Memory B cell (primary cell): ENCODE data around the gene ZNF804A.

ENCODE experiments used
- ATAC-seq: fragments of 150-1000 bp; cut with Tn5 transposase; 2 replicates; pipeline ENCODE4 v1.10.0; 2021; ENCODE audit warnings: low read depth, mild to moderate bottlenecking, moderate library complexity
- DNase-seq, 2 donors: peaks; one replicate each; pipeline ENCODE4 v3.0.0; 2022; ENCODE audit warnings: low spot score in 2 of 2
- H3K27ac Mint-ChIP-seq: one replicate; pipeline ENCODE4 v1.8.0; 2022; ENCODE audit warnings: mild to moderate bottlenecking, moderate library complexity, mixed read lengths
- H3K27me3 Mint-ChIP-seq: one replicate; pipeline ENCODE4 v1.8.0; 2022; ENCODE audit warnings: mixed read lengths
- H3K36me3 Mint-ChIP-seq: one replicate; pipeline ENCODE4 v1.8.0; 2022; ENCODE audit warnings: mild to moderate bottlenecking, mixed read lengths
- H3K4me1 Mint-ChIP-seq: one replicate; pipeline ENCODE4 v1.8.0; 2022; ENCODE audit warnings: mixed read lengths
- H3K4me3 Mint-ChIP-seq: one replicate; pipeline ENCODE4 v1.8.0; 2022; ENCODE audit warnings: mild to moderate bottlenecking, moderate library complexity, mixed read lengths
- H3K9me3 Mint-ChIP-seq: one replicate; pipeline ENCODE4 v1.8.0; 2022; ENCODE audit warnings: mixed read lengths

Gene ZNF804A

DNA sequence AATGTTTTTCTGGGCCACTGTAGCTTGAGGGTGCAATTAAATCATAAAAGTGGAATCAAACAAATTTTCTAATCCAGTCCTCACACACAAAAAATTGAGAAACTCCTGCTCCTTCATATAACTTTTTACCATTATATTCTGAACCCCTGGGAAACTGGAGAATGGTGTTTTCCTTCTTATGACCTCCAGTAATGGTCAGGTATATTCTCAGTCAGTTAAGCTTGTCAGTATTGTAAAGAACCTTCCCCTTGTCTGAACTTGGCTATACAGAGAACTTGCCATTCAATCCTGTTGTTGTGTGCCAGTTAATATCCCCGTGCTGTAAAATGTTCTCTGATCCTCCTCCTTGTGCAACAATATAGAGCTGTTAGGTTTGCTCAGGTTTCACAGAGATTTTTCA, 39.5 kb downstream of the ZNF804A start:
- no peak for DNase-seq
- Mint-ChIP-seq H3K9me3 (peaks cover 1% of the 10 kb centered on the region), H3K36me3 (no peaks in the 10 kb centered on the region), H3K27ac (no peak overlapping the region), H3K4me1 (peaks cover 3% of the 10 kb centered on the region), H3K27me3 (no peaks in the 10 kb centered on the region), H3K4me3 (no peak overlapping the region)
- no peak for ATAC-seq

DNA sequence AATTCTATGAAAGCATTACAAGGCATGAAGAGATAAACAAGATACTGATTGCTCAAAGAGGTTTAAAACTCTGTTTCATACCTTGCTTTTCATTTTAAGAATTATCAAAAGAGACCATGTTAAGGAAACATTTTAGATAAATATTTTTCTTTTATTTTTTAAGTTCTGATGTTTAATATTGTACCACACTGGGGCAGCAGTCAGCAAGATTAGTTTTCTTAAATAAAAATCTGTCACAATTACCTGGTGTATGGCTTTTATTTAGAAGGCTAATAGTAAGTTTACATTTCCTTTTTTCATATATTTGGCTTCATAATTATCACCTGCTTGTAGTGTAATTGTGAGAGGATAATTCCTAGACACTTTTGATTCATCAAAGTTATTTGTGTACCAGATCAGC, 46.4 kb downstream of the ZNF804A start:
- DNase-seq (no peak), ATAC-seq (no peak)
- Mint-ChIP-seq H3K27me3 (no peaks in the 10 kb centered on the region), H3K4me3 (no peak overlapping the region), H3K9me3 (peaks cover 3% of the 10 kb centered on the region), H3K27ac (no peak overlapping the region), H3K36me3 (no peaks in the 10 kb centered on the region), H3K4me1 (peaks cover 4% of the 10 kb centered on the region)

DNA sequence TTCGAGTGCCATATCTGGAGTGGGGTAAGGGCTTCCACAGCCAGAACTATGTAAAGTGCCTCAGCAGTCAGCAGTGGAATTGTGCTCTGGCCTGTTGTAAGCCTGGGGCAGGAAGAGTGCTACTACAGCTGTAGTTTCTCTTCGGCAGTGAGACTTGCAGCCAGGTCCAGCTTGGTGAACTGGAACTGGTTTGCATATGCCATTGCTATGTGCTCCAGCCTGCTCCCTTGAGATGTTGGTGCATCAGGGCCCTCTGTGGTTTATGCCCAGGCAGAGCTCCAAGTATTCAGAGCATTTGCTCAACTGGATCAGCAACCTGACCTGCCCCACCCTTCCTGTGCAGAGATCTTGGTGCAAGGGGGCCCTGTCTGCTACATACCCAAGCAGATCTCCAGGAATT, 47.8 kb downstream of the ZNF804A start:
- Mint-ChIP-seq H3K27me3 (no peaks in the 10 kb centered on the region), H3K36me3 (no peaks in the 10 kb centered on the region), H3K4me3 (no peak overlapping the region), H3K9me3 (peaks cover 7% of the 10 kb centered on the region), H3K27ac (no peak overlapping the region), H3K4me1 (peaks cover 4% of the 10 kb centered on the region)
- ATAC-seq: peak; percentile 95
- peak in 1 of 2 donors; percentile 2 for DNase-seq

DNA sequence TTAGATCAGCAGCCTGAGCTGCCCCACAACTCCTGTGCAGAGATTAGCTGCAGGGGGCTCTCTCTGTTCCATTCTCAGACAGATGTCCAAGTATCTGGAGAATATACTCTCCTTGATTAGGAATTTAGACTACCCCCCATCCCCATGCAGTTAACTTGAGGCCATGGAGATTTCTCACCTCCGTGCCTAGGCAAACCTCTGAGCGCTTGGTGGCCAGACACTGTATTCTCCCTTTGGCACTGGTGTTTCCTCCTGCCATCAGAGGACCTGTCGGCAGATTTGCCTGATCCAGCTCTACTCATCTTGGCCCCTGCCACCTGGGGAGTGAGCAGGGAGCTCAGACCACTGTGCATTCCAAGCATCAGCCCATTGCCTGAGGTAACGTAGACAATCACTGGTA, 48.3 kb downstream of the ZNF804A start:
- peaks cover 7% of the 10 kb centered on the region for H3K9me3 Mint-ChIP-seq
- H3K4me3 Mint-ChIP-seq: no peak overlapping the region
- H3K4me1 Mint-ChIP-seq: peaks cover 4% of the 10 kb centered on the region
- no peak overlapping the region for H3K27ac Mint-ChIP-seq
- DNase-seq: no peak
- ATAC-seq: no peak
- no peaks in the 10 kb centered on the region for H3K36me3 Mint-ChIP-seq
- H3K27me3 Mint-ChIP-seq: no peaks in the 10 kb centered on the region

DNA sequence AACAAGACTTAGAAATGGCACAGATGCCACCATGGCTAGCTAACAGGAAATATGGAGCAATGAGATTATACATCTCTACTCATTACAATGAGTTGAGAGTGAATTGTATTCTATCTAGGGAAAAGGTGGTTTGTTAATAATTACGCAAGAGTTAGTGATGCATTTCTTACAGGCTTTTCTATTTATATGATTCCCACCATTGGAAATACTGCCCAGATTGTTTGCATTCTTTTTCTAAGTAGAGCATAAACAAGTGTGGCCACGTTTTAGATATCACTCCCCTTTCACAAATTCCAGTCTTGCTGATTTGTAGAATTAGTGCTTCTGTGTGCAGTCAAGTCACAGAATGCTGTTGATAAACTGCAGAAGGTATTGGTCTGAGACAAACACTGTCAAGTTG, 56.6 kb downstream of the ZNF804A start:
- DNase-seq: no peak

DNA sequence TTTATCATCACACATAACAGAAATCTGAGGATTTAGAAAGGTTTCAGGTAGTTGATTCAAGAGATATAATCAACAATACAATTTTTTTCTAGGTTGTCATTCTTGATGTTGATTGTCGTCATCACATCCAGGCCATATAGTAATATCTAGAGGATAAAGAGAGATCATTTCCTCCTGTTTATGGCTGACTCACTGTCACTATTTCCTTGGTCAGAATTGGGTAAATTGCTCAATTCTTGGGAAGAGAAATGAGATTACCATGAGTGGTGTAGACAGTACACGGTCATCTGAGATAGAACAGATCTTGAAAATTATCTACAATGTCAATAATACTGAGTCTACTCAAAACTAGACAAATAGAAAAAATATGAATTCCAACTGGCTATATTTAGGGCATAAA, 78.8 kb downstream of the ZNF804A start:
- Mint-ChIP-seq H3K36me3 (peaks cover 3% of the 10 kb centered on the region), H3K27me3 (no peaks in the 10 kb centered on the region), H3K4me3 (no peak overlapping the region), H3K9me3 (peaks cover 2% of the 10 kb centered on the region), H3K27ac (no peak overlapping the region), H3K4me1 (no peaks in the 10 kb centered on the region)
- no peak for DNase-seq
- no peak for ATAC-seq

More for the DNA sequence above, 56.6 kb downstream of the ZNF804A start:
- Mint-ChIP-seq H3K27me3 (no peaks in the 10 kb centered on the region), H3K4me3 (no peak overlapping the region), H3K36me3 (peaks cover 2% of the 10 kb centered on the region), H3K4me1 (peaks cover 2% of the 10 kb centered on the region), H3K9me3 (peaks cover 8% of the 10 kb centered on the region), H3K27ac (no peak overlapping the region)
- no peak for ATAC-seq

DNA sequence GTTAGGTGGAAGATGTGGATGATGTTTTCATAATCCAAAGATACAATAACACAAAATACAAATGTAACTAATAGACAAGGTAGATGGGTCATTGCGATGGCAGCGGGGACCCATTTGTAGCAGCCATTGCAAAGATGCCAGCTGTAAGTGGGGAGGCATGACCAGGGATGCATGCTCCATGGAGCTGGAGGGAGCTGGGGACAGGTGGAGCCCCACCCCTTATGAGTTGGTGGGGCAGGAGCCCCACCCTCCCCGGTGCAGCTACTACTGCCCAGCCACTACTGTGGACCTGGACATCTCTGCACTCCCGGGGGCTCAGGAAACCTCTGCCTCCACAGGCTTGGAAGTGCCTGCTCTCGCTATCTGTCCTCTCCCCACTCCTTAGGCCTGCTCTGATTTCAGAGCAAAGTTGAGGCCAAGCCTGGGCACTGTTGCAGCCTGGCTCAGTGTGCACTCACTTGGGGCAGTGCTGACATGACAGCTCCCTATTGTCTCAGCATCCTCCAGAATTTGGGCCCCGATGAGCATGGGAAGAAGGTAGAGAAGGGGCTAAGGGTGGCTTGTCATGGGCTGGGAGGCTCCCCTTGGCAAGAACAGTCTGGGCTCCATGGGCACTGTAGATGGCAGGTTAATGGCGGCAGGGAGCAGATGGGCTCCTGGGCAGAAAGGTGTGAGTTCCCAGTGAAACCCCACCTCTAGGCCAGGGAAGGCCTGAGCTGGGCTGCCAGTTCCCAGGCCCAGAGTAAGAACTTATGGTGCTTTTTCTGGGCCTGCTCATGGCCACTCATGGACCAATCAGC, 81.1 kb downstream of the ZNF804A start:
- peaks cover 2% of the 10 kb centered on the region for H3K9me3 Mint-ChIP-seq
- H3K4me3 Mint-ChIP-seq: no peak overlapping the region
- DNase-seq (no peak), ATAC-seq (no peak)
- no peaks in the 10 kb centered on the region for H3K27me3 Mint-ChIP-seq
- no peaks in the 10 kb centered on the region for H3K4me1 Mint-ChIP-seq
- H3K27ac Mint-ChIP-seq: no peak overlapping the region
- H3K36me3 Mint-ChIP-seq: peaks cover 3% of the 10 kb centered on the region

DNA sequence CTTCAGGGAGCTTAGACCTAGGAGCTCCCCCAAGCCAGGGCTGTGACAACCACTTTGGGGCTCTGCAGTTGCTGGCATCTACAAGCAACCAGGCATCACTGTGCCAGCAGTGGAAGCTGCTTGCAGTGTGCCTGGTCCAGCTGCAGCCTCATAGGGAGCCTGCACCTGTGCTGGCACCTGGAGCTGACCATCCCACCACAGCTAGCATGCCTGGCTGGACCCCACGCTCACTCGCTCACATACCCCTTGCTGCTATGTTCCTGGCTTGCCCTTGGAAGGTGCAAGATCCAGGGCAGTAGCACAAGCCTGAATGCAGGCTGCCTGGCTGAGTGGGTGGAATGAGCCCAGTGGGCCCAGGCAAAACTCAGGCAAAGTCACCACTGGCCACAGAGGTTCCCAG, 82.5 kb downstream of the ZNF804A start:
- DNase-seq: no peak
- Mint-ChIP-seq H3K36me3 (peaks cover 3% of the 10 kb centered on the region), H3K4me1 (no peaks in the 10 kb centered on the region), H3K27ac (no peak overlapping the region), H3K4me3 (no peak overlapping the region), H3K9me3 (peaks cover 2% of the 10 kb centered on the region), H3K27me3 (no peaks in the 10 kb centered on the region)
- ATAC-seq: no peak

DNA sequence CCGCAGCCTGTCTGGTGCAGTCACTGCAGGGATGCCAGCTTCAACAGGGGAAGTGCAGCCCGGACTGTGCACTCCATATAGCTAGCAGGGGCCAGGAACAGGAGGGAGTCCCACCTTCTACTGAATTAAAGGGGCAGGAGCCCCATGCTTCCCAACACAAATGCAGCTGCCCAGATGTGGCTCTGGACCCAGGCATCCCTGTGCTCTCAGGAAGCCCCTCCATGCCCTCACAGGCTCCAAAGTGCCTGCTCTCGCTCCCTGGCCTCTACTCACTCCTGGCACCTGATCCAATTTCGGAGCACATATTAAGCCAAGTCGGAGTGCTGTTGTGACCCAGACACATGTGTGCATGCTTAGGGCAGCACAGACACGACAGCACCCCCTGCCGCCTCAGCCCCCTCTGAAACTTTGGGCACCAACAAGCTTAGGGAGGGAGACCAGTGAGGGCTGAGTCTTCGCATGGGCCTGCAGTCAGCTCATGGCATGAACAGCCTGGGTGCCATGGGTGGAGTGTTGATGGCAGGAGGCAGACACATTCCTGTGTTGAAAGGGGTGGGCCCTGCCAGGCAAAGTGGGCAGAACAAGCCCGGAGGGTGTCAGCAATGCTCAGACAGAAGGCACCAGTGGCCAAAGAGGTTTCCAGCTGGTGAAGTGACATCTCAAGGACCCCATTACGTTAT, 83.5 kb downstream of the ZNF804A start:
- ATAC-seq: no peak
- H3K9me3 Mint-ChIP-seq: peaks cover 2% of the 10 kb centered on the region

DNA sequence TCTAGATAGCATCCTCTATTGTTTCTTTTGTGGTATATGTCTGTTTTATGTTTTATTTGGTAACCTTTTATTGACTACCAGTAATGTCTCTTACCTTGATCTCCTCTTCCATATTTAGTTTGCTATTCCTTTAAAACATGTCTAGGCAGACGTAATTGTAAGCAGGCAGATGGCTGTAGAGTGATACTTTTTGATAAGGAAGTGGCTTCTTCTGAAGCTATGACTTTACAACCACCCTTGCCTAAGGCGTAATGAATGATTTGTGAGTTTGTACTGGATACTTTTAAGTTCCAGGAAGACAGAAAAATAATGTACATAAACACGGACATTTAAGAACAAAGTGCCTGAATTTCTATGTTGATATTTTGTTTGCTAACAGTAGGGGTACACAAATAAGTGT, 85.6 kb downstream of the ZNF804A start:
- ATAC-seq (no peak), DNase-seq (no peak)
- H3K4me3 Mint-ChIP-seq: no peak overlapping the region
- peaks cover 2% of the 10 kb centered on the region for H3K9me3 Mint-ChIP-seq
- no peaks in the 10 kb centered on the region for H3K27me3 Mint-ChIP-seq
- no peaks in the 10 kb centered on the region for H3K4me1 Mint-ChIP-seq
- no peak overlapping the region for H3K27ac Mint-ChIP-seq
- H3K36me3 Mint-ChIP-seq: peaks cover 2% of the 10 kb centered on the region

More for the DNA sequence above, 83.5 kb downstream of the ZNF804A start:
- no peaks in the 10 kb centered on the region for H3K27me3 Mint-ChIP-seq
- no peaks in the 10 kb centered on the region for H3K4me1 Mint-ChIP-seq
- no peak overlapping the region for H3K27ac Mint-ChIP-seq
- no peak overlapping the region for H3K4me3 Mint-ChIP-seq
- peaks cover 3% of the 10 kb centered on the region for H3K36me3 Mint-ChIP-seq
- no peak for DNase-seq

DNA sequence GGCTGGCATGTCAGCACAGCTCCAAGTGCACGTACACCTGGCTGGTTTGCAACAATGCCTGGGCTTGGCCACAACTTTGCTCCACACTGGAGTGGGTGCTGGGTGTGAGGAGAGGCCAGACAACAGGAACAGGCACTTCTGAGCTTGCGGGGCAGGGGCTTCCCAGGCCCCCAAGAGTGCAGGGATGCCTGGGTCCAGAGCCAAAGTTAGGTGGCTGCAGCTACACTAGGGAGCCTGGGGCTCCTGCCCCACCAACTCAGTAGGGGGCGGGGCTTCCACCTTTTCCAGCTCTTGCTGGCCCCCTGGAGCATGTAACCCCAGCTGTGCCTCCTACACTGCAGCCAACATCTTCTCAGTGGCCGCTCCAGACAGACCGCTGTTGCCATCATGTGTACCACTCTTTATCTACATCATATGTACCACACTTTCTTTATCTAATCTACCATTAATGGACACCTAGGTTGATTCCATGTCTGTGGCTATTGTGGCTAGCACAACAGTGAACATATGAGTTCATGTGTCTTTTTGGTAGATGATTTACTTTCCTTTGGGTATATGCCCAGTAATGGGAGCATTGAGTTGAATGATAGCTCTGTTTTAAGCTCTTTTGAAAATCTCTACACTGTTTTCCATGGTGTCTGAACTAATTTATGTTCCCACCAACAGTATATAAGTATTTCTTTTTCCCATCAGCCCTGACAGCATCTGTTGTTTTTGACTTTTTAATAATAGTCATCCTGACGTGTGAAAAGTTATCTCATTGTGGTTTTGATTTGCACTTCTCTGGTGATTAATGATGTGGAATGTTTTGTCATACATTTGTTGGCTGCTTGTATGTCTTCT, 87.9 kb downstream of the ZNF804A start:
- Mint-ChIP-seq H3K27ac (no peak overlapping the region), H3K4me1 (no peaks in the 10 kb centered on the region), H3K9me3 (no peaks in the 10 kb centered on the region), H3K4me3 (no peak overlapping the region), H3K27me3 (no peaks in the 10 kb centered on the region), H3K36me3 (no peaks in the 10 kb centered on the region)
- no peak for DNase-seq
- ATAC-seq: no peak

DNA sequence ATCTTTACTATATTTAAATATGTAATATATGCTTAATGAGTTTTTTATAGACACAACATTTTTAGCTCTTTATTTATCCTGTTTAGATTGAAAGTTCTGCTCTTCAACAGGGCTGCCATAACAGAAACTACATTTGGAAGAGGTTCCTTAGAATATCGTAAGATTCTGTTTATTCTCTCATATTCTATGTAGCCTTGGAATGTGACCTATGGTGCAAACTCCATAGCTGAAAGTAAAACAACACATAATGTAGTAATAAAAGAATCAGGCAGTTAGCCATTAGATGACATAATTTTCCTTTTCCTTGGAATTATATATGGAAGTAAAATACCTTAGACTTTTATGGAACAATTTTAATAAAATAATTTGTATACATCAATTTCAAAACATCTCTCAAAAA, 91.3 kb downstream of the ZNF804A start:
- ATAC-seq: no peak
- no peak overlapping the region for H3K4me3 Mint-ChIP-seq
- no peaks in the 10 kb centered on the region for H3K27me3 Mint-ChIP-seq
- H3K4me1 Mint-ChIP-seq: no peaks in the 10 kb centered on the region
- no peak overlapping the region for H3K27ac Mint-ChIP-seq
- DNase-seq: no peak
- no peaks in the 10 kb centered on the region for H3K9me3 Mint-ChIP-seq
- H3K36me3 Mint-ChIP-seq: no peaks in the 10 kb centered on the region

DNA sequence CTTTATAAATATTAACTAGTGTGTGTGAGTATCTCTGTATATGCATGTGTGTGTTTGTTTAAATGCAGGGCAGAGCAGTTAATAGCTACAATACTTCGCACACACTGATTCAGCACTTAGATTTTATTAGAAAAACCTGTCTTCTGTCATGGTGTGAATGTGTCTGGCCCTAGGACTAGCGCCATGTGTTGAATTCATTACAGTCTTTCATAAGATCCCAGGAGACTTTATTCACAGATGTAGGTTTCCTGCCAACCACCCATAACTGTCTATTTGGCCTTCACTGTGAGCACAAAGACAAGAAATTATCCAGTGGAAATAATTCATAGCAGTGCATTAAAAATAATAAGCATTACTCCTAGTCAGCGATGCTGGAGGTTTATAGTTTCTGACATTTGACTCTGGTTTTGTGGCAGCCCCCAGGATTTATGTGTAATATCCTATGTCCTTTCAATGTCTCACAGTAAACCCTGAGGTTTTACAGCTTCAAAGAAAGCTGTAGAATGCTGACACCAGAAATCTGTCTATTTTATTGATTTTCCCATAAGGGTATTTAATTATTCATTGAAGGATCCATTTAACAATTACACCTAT, 93.9 kb downstream of the ZNF804A start:
- Mint-ChIP-seq H3K4me1 (no peaks in the 10 kb centered on the region), H3K27ac (no peak overlapping the region), H3K9me3 (no peaks in the 10 kb centered on the region), H3K27me3 (no peaks in the 10 kb centered on the region), H3K4me3 (no peak overlapping the region), H3K36me3 (no peaks in the 10 kb centered on the region)
- ATAC-seq: no peak
- DNase-seq: no peak

DNA sequence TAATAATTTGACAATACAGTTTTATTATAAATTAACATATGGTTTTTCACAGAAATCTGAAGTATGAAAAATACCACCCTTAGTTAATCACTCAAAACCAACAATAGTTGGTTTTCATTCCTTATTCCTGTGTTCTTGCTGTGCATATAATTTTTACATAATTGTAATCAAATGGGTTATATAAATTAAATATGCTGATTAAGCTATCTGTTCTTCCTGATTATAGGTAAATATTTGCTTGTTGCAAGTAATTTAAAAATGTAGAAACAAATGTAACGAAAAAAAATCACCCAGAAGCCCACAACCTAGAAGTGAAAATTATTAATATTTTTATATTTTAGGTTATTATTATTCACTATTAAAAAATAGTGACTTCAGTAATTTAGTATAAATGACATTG, 98.3 kb downstream of the ZNF804A start:
- DNase-seq: no peak
- Mint-ChIP-seq H3K9me3 (no peaks in the 10 kb centered on the region), H3K4me1 (no peaks in the 10 kb centered on the region), H3K4me3 (no peak overlapping the region), H3K27ac (no peak overlapping the region), H3K36me3 (no peaks in the 10 kb centered on the region), H3K27me3 (no peaks in the 10 kb centered on the region)
- no peak for ATAC-seq
